ENCODE results near the gene TH. TPM values are rescaled to one million over a fixed set of nuclear protein-coding genes. Genes with fewer than 3 reads are reported as not detected.

Gene TH
- total and polyA plus RNA-seq, 2 experiments from 2014 or later: 0.34 TPM; not detected in 1

GRCh38 chr11:2204361-2205213 lies 33.0 kb upstream of the TH start (continued):
- TF ChIP-seq ZNF114 (CRISPR knock-in tag; IDR thresholded peaks at IDR 0.05) (no peak), POLR2AphosphoS5 (IDR thresholded peaks at IDR 0.05; ENCODE audit: low read depth) (no peak), CREB1 (CRISPR knock-in tag; IDR thresholded peaks at IDR 0.05; ENCODE audit: low read depth) (no peak)
- TF ChIP-seq, protein P1, sequence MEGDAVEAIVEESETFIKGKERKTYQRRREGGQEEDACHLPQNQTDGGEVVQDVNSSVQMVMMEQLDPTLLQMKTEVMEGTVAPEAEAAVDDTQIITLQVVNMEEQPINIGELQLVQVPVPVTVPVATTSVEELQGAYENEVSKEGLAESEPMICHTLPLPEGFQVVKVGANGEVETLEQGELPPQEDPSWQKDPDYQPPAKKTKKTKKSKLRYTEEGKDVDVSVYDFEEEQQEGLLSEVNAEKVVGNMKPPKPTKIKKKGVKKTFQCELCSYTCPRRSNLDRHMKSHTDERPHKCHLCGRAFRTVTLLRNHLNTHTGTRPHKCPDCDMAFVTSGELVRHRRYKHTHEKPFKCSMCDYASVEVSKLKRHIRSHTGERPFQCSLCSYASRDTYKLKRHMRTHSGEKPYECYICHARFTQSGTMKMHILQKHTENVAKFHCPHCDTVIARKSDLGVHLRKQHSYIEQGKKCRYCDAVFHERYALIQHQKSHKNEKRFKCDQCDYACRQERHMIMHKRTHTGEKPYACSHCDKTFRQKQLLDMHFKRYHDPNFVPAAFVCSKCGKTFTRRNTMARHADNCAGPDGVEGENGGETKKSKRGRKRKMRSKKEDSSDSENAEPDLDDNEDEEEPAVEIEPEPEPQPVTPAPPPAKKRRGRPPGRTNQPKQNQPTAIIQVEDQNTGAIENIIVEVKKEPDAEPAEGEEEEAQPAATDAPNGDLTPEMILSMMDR (conservative IDR thresholded peaks at IDR 0.05; ENCODE audit: low read depth in 2 of 2): no peak
- TF ChIP-seq, protein P2, sequence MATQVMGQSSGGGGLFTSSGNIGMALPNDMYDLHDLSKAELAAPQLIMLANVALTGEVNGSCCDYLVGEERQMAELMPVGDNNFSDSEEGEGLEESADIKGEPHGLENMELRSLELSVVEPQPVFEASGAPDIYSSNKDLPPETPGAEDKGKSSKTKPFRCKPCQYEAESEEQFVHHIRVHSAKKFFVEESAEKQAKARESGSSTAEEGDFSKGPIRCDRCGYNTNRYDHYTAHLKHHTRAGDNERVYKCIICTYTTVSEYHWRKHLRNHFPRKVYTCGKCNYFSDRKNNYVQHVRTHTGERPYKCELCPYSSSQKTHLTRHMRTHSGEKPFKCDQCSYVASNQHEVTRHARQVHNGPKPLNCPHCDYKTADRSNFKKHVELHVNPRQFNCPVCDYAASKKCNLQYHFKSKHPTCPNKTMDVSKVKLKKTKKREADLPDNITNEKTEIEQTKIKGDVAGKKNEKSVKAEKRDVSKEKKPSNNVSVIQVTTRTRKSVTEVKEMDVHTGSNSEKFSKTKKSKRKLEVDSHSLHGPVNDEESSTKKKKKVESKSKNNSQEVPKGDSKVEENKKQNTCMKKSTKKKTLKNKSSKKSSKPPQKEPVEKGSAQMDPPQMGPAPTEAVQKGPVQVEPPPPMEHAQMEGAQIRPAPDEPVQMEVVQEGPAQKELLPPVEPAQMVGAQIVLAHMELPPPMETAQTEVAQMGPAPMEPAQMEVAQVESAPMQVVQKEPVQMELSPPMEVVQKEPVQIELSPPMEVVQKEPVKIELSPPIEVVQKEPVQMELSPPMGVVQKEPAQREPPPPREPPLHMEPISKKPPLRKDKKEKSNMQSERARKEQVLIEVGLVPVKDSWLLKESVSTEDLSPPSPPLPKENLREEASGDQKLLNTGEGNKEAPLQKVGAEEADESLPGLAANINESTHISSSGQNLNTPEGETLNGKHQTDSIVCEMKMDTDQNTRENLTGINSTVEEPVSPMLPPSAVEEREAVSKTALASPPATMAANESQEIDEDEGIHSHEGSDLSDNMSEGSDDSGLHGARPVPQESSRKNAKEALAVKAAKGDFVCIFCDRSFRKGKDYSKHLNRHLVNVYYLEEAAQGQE (IDR thresholded peaks at IDR 0.05; ENCODE audit: unreplicated experiment): no peak

DNA sequence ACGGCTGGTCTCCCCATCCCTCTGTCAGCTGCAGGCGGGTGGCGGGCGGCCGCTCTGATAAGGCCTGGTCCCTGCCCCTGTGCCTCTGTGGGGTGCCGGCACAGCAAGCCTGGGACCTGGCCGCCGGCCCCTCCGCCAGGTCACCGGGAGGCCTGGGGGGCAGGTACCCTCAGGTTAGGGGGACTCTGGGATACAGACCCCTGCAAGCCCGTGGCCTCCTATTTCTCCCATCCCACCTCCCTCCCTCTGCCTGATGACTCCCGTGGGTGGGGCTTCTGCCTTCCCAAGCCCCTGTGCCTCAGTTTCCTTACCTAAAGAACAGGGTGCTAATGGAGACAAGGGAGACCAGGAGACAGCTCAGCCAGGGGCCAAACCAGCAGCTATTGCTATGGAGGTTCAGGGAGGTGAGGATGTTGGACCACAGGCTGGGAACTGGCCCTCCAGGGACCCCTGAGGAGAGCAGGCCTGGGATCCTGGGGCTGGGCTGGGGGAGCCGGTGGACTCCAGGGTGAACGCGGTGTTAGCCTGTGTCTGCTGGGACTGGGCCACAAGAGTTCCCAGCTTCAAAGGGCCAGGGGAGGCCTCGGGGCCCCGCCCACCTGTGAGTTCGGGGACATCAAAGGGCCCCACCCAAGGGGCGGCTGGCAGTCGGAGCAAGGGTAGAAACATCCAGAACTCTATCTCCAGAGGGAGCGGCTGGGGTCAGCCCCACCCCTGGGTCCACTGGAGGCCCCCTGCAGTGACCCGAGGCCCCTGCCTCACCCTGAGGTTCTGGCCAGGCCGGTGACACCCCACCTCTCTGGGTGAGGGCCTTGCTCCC lies 32.0 kb upstream of the TH start:
- H3K4me3 ChIP-seq: no peak overlapping the region
- H3K27me3 Mint-ChIP-seq (ENCODE audit: insufficient read depth, low read depth, poor library complexity): peaks cover 10% of the 10 kb centered on the region
- ATAC-seq: no peak
- H3K4me1 Mint-ChIP-seq: no peaks in the 10 kb centered on the region
- DNase-seq (ENCODE audit: low spot score): no peak
- no peak overlapping the region for H3K4me2 ChIP-seq
- no peaks in the 10 kb centered on the region for H3K79me2 ChIP-seq (replicated peaks; ENCODE audit: insufficient read depth)
- no peaks in the 10 kb centered on the region for H3K27me3 ChIP-seq (ENCODE audit: insufficient read depth)
- H3K9me2 ChIP-seq (ENCODE audit: insufficient read depth): no peaks in the 10 kb centered on the region
- no peaks in the 10 kb centered on the region for H3K36me3 Mint-ChIP-seq (ENCODE audit: low read depth)
- H3K9me3 Mint-ChIP-seq: peaks cover 3% of the 10 kb centered on the region; the same call in 2 of the 3 replicates
- no peaks in the 10 kb centered on the region for H3K36me3 ChIP-seq (ENCODE audit: insufficient read depth)
- no peaks in the 10 kb centered on the region for H3F3A ChIP-seq (replicated peaks; ENCODE audit: low read depth)
- H3K27ac ChIP-seq (ENCODE audit: low read depth): no peak overlapping the region
- no peaks in the 10 kb centered on the region for H3K4me1 ChIP-seq (ENCODE audit: insufficient read depth)
- H3K27ac Mint-ChIP-seq: no peak overlapping the region
- no peaks in the 10 kb centered on the region for H4K20me1 ChIP-seq (replicated peaks; ENCODE audit: insufficient read depth)
- H3K4me3 Mint-ChIP-seq: no peak overlapping the region
- H2AFZ ChIP-seq: no peak overlapping the region
- TF ChIP-seq, protein P1 (conservative IDR thresholded peaks at IDR 0.05; ENCODE audit: low read depth in 2 of 2): no peak
- no peak for TF ChIP-seq EZH2phosphoT487 (IDR thresholded peaks at IDR 0.05; ENCODE audit: unreplicated experiment)
- TF ChIP-seq CREB1 (CRISPR knock-in tag; IDR thresholded peaks at IDR 0.05; ENCODE audit: low read depth): no peak
- TF ChIP-seq ZNF114 (CRISPR knock-in tag; IDR thresholded peaks at IDR 0.05): no peak
- no peak for TF ChIP-seq EZH2 (IDR thresholded peaks at IDR 0.05; ENCODE audit: low read depth, unreplicated experiment)
- TF ChIP-seq NANOG (IDR thresholded peaks at IDR 0.05; ENCODE audit: borderline replicate concordance): no peak
- no peak for TF ChIP-seq JUNB (IDR thresholded peaks at IDR 0.05; ENCODE audit: unreplicated experiment)
- TF ChIP-seq ZNF331 (CRISPR knock-in tag; IDR thresholded peaks at IDR 0.05; ENCODE audit: low read depth): no peak
- no peak for TF ChIP-seq POLR2AphosphoS5 (IDR thresholded peaks at IDR 0.05; ENCODE audit: low read depth)
- TF ChIP-seq, protein P2 (IDR thresholded peaks at IDR 0.05; ENCODE audit: unreplicated experiment): no peak

Data from GM23338 (cell line).